Activated CD4-positive, alpha-beta T cell treated with anti-CD3 and anti-CD28 coated beads for 36 hours (primary cell): ENCODE measurements around the gene SLC35D1. TPM values are rescaled to one million over a fixed set of nuclear protein-coding genes. Genes with fewer than 3 reads are reported as not detected.

Experiments used
- ATAC-seq: fragments of 200-7000 bp; cut with Tn5 transposase; one replicate; pipeline ENCODE4 v1.10.0; 2021; ENCODE audit warnings: mild to moderate bottlenecking, moderate library complexity
- CTCF ChIA-PET: fragments of 350-600 bp; sonication (Branson Sonifier 250); formaldehyde crosslinking; loops from one replicate; lab custom pipeline; 2021; ENCODE audit warnings: antibody characterized with exemption; lab: Charles Lee
- POLR2A ChIA-PET: fragments of 350-600 bp; sonication (Branson Sonifier 250); formaldehyde crosslinking; loops from one replicate; lab custom pipeline; 2021; ENCODE audit warnings: antibody characterized with exemption, inconsistent platforms; lab: Charles Lee
- DNase-seq: peaks from one replicate; pipeline ENCODE4 v3.0.0-alpha.2; 2020
- H3K27ac Mint-ChIP-seq: one replicate; pipeline ENCODE4 v1.8.0; 2021; ENCODE audit warnings: mixed read lengths
- H3K27me3 Mint-ChIP-seq: one replicate; pipeline ENCODE4 v1.8.0; 2021; ENCODE audit warnings: mixed read lengths
- H3K36me3 Mint-ChIP-seq: one replicate; pipeline ENCODE4 v1.8.0; 2021; ENCODE audit warnings: low read depth, mixed read lengths
- H3K4me1 Mint-ChIP-seq: one replicate; pipeline ENCODE4 v1.8.0; 2021; ENCODE audit warnings: mixed read lengths
- H3K4me3 Mint-ChIP-seq: one replicate; pipeline ENCODE4 v1.8.0; 2021; ENCODE audit warnings: mild to moderate bottlenecking, moderate library complexity, mixed read lengths
- H3K9me3 Mint-ChIP-seq: one replicate; pipeline ENCODE4 v1.8.0; 2021; ENCODE audit warnings: low read depth, mixed read lengths
- intact Hi-C, 2 experiments: fragments of 100-400 bp; cut with DNase I in 1 of 2; cut with micrococcal nuclease in 1 of 2; formaldehyde crosslinking; loops; one replicate each; pipeline versions ENCODE4 v1.14.2 to v1.15.1; 2022 to 2024; cut with DNase I, micrococcal nuclease
- total RNA-seq, 2 experiments: library from RNA; stranded (reverse); gene quantifications; one replicate each; pipeline ENCODE4 v1.2.3, GENCODE V29; 2021

The SLC35D1 gene
- total RNA-seq, result 10 to 100 TPM in 1 of 2 experiments, 1 to 10 TPM in 1; 8.7 to 10.3 TPM

GRCh38 chr1:67053785-67054772 lies at the start of gene SLC35D1:
Gene SLC35D1 (minus strand): TSS chr1:67054148. CDS start chr1:67054013, 135 bp downstream.
- DNase-seq (peak; percentile 77), ATAC-seq (peak; percentile 79)
- Mint-ChIP-seq H3K4me1 (peaks cover 26% of the 10 kb centered on the region), H3K4me3 (peak within 1 kb of the TSS; percentile 79), H3K36me3 (peaks cover 16% of the 10 kb centered on the region), H3K27me3 (peaks cover 5% of the 10 kb centered on the region), H3K27ac (peak within 1 kb of the TSS; percentile 91), H3K9me3 (no peaks in the 10 kb centered on the region)
- CTCF ChIA-PET, result interaction anchor here (0.7 to 5.6 kb wide), 5 partner anchors 30 to 159 kb away, joined by 3 to 22 read pairs (median 4); no protein-coding TSS in a partner anchor
- intact Hi-C loops, result loop anchor here (2.0 to 5.0 kb wide), 8 partner anchors 93 to 633 kb away; partner anchors contain the start of genes SERBP1 (in 2 of the 2), DNAI4 (in 1 of the 2) and MIER1 (in 1 of the 2)
- POLR2A ChIA-PET, result interaction anchor here (0.6 to 0.7 kb wide), 3 partner anchors 97 to 157 kb away, joined by 3 to 6 read pairs (median 5); no protein-coding TSS in a partner anchor

GRCh38 chr1:67103548-67103947 lies 49.6 kb upstream of the SLC35D1 start:
- POLR2A ChIA-PET, result no interaction called here
- Mint-ChIP-seq H3K4me3 (no peak overlapping the region), H3K4me1 (no peaks in the 10 kb centered on the region), H3K9me3 (no peaks in the 10 kb centered on the region), H3K27ac (no peak overlapping the region), H3K27me3 (peaks cover 8% of the 10 kb centered on the region), H3K36me3 (no peaks in the 10 kb centered on the region)
- DNase-seq (no peak), ATAC-seq (no peak)
- intact Hi-C loops, result no loop called here
- CTCF ChIA-PET, result interaction anchor here (0.5 kb wide), 1 partner anchor 749 kb away, joined by 3 read pairs; no protein-coding TSS in a partner anchor

- H3K27ac Mint-ChIP-seq, result no peak overlapping the region
- intact Hi-C loops, result no loop called here
- H3K27me3 Mint-ChIP-seq, result peaks cover 8% of the 10 kb centered on the region
- ATAC-seq (no peak), DNase-seq (no peak)
- H3K4me1 Mint-ChIP-seq, result no peaks in the 10 kb centered on the region
- no peak overlapping the region for H3K4me3 Mint-ChIP-seq
- CTCF ChIA-PET, result no interaction called here
- H3K9me3 Mint-ChIP-seq, result no peaks in the 10 kb centered on the region
- H3K36me3 Mint-ChIP-seq, result no peaks in the 10 kb centered on the region
- POLR2A ChIA-PET, result no interaction called here
Observed at GRCh38 chr1:67100833-67101232, 46.9 kb upstream of the SLC35D1 start.

DNA sequence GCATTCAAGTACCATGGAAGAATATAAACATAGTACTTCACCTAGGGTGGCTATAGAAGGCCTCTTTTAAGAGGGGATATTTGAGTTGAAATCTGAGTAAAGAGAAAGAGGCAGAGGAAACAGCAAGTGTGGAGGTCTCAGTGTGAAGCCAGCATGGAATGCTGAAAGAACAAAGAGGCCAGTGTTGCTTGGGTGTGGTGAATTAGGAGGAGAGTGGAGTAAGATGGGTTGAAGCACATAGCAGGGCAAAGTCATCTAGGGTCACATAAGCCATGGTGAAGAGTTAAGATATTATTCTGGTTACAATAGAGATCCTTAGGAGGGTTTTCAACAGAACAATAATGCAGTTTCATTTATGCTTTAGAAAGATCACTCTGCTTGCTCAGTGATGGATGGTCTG lies 43.4 kb upstream of the SLC35D1 start:
- no peaks in the 10 kb centered on the region for H3K9me3 Mint-ChIP-seq
- intact Hi-C loops, result no loop called here
- DNase-seq, result no peak
- POLR2A ChIA-PET, result no interaction called here
- H3K4me3 Mint-ChIP-seq, result no peak overlapping the region
- no peaks in the 10 kb centered on the region for H3K36me3 Mint-ChIP-seq
- peaks cover 8% of the 10 kb centered on the region for H3K27me3 Mint-ChIP-seq
- CTCF ChIA-PET, result interaction anchor here (0.6 kb wide), 1 partner anchor 94 kb away, joined by 4 read pairs; no protein-coding TSS in a partner anchor
- no peak for ATAC-seq
- no peak overlapping the region for H3K27ac Mint-ChIP-seq
- H3K4me1 Mint-ChIP-seq, result no peaks in the 10 kb centered on the region

DNA sequence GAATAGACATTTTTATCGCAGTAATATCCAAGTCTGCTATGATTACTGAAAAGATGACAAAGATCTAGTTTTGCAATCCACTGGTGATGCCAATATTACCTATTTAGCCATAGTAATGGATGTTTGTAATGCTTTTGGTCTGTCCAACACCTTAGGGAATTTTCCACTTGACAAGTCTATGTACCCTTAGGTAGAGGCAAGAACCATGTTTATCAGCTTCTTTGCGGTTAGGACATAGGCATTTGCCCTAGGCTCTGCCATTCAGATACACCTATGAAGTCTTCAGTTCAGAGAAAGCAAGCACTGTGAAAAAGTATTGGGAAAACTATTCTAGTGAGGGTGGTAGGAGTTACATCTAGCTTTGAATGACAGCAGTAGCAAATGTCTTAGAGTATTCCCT lies 40.2 kb upstream of the SLC35D1 start:
- POLR2A ChIA-PET, result no interaction called here
- H3K9me3 Mint-ChIP-seq, result no peaks in the 10 kb centered on the region
- no peaks in the 10 kb centered on the region for H3K36me3 Mint-ChIP-seq
- DNase-seq (no peak), ATAC-seq (no peak)
- H3K4me1 Mint-ChIP-seq, result no peaks in the 10 kb centered on the region
- H3K27me3 Mint-ChIP-seq, result peaks cover 4% of the 10 kb centered on the region
- intact Hi-C loops, result no loop called here
- no peak overlapping the region for H3K4me3 Mint-ChIP-seq
- no peak overlapping the region for H3K27ac Mint-ChIP-seq
- CTCF ChIA-PET, result interaction anchor here (1.2 to 1.8 kb wide), 2 partner anchors 9 to 10 kb away, joined by 3 to 7 read pairs; no protein-coding TSS in a partner anchor

DNA sequence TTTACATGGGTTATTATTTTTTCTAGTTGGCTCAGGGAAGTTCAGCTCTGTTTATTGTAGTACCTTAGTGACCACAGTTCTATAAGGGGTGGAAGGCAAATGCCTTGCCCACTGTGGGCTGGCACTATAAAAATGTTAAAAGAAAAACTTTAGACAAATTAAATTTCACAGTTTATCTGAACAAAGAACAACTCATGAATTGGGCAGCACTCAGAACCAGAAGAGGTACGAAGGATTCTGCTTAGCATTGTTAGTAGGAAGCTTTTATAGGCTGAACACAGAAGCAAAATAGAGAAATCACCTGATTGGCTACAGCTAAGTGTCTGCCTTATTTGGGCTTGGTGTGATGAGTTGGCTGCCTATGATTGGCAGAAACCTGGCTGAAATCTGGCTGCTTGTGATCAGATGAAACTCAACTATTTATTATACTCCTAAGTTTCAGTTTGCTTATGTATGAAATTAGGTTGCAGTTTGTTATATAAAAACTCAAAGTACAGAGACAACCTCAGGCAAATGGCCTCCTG lies 35.8 kb upstream of the SLC35D1 start:
- POLR2A ChIA-PET, result no interaction called here
- no peak overlapping the region for H3K27ac Mint-ChIP-seq
- no peaks in the 10 kb centered on the region for H3K36me3 Mint-ChIP-seq
- ATAC-seq (no peak), DNase-seq (no peak)
- CTCF ChIA-PET, result no interaction called here
- no peaks in the 10 kb centered on the region for H3K27me3 Mint-ChIP-seq
- no peaks in the 10 kb centered on the region for H3K4me1 Mint-ChIP-seq
- no peaks in the 10 kb centered on the region for H3K9me3 Mint-ChIP-seq
- no peak overlapping the region for H3K4me3 Mint-ChIP-seq
- intact Hi-C loops, result no loop called here

DNA sequence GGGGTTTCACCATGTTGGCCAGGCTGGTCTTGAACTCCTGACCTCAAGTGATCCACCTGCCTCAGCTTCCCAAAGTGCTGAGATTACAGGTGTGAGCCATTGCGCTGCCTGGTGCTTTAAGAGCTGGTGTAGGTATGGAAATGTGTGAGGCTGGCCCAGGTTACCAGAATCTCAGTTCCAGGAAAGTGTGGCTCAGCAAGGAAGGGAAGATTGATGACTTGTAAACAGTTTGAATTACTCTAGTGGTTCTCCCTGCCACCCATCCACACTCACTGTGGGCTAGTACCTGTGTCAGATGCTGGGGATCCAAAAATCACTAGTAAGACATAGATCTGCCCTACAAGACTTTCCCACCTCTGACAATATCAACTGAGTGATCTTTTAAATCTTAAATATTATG lies 34.5 kb upstream of the SLC35D1 start:
- Mint-ChIP-seq H3K27ac (no peak overlapping the region), H3K36me3 (no peaks in the 10 kb centered on the region), H3K27me3 (no peaks in the 10 kb centered on the region), H3K4me1 (no peaks in the 10 kb centered on the region), H3K4me3 (no peak overlapping the region), H3K9me3 (no peaks in the 10 kb centered on the region)
- POLR2A ChIA-PET, result no interaction called here
- intact Hi-C loops, result no loop called here
- no peak for ATAC-seq
- CTCF ChIA-PET, result no interaction called here
- no peak for DNase-seq

GRCh38 chr1:67085326-67085725 lies 31.4 kb upstream of the SLC35D1 start:
- ATAC-seq (no peak), DNase-seq (no peak)
- Mint-ChIP-seq H3K36me3 (no peaks in the 10 kb centered on the region), H3K4me1 (no peaks in the 10 kb centered on the region), H3K4me3 (no peak overlapping the region), H3K27ac (no peak overlapping the region), H3K9me3 (no peaks in the 10 kb centered on the region), H3K27me3 (no peaks in the 10 kb centered on the region)
- intact Hi-C loops, result no loop called here
- POLR2A ChIA-PET, result interaction anchor here (0.6 kb wide), 1 partner anchor 26 kb away, joined by 3 read pairs; no protein-coding TSS in a partner anchor
- CTCF ChIA-PET, result interaction anchor here (1.3 kb wide), 1 partner anchor 10 kb away, joined by 7 read pairs; no protein-coding TSS in a partner anchor

- H3K9me3 Mint-ChIP-seq, result no peaks in the 10 kb centered on the region
- DNase-seq, result no peak
- ChIA-PET POLR2A (interaction anchor here (0.6 kb wide), 1 partner anchor 26 kb away, joined by 3 read pairs; no protein-coding TSS in a partner anchor), CTCF (interaction anchor here (1.3 kb wide), 1 partner anchor 10 kb away, joined by 7 read pairs; no protein-coding TSS in a partner anchor)
- H3K4me1 Mint-ChIP-seq, result no peaks in the 10 kb centered on the region
- ATAC-seq, result no peak
- H3K36me3 Mint-ChIP-seq, result no peaks in the 10 kb centered on the region
- no peak overlapping the region for H3K27ac Mint-ChIP-seq
- H3K4me3 Mint-ChIP-seq, result no peak overlapping the region
- intact Hi-C loops, result no loop called here
- H3K27me3 Mint-ChIP-seq, result no peaks in the 10 kb centered on the region
Observed at GRCh38 chr1:67084765-67085318, 30.9 kb upstream of the SLC35D1 start.

- Mint-ChIP-seq H3K27ac (no peak overlapping the region), H3K36me3 (no peaks in the 10 kb centered on the region), H3K27me3 (no peaks in the 10 kb centered on the region), H3K9me3 (peaks cover 2% of the 10 kb centered on the region), H3K4me1 (no peaks in the 10 kb centered on the region), H3K4me3 (no peak overlapping the region)
- ATAC-seq (no peak), DNase-seq (no peak)
- CTCF ChIA-PET, result no interaction called here
- intact Hi-C loops, result no loop called here
- POLR2A ChIA-PET, result no interaction called here
Observed at GRCh38 chr1:67078291-67078690, 24.3 kb upstream of the SLC35D1 start.

GRCh38 chr1:67077593-67077992 lies 23.6 kb upstream of the SLC35D1 start:
- H3K4me3 Mint-ChIP-seq, result no peak overlapping the region
- peaks cover 2% of the 10 kb centered on the region for H3K36me3 Mint-ChIP-seq
- H3K27me3 Mint-ChIP-seq, result peaks cover 3% of the 10 kb centered on the region
- ChIA-PET POLR2A (no interaction called here), CTCF (no interaction called here)
- H3K9me3 Mint-ChIP-seq, result peaks cover 7% of the 10 kb centered on the region
- DNase-seq (no peak), ATAC-seq (peak; percentile 70)
- no peaks in the 10 kb centered on the region for H3K4me1 Mint-ChIP-seq
- intact Hi-C loops, result no loop called here
- H3K27ac Mint-ChIP-seq, result no peak overlapping the region
